Muscle layer of duodenum (tissue), 2 donors: Measurements from ENCODE around the gene RASSF4.
A peak's percentile ranks its signal among the peaks of the same experiment; 100 is the strongest.

ENCODE experiments used
- H3K27ac ChIP-seq: one replicate; pipeline ENCODE4 v1.7.0; 2013; ENCODE audit warnings: mild to moderate bottlenecking, low read length
- H3K27me3 ChIP-seq: one replicate; pipeline ENCODE4 v1.7.0; 2013; ENCODE audit warnings: low read depth, mild to moderate bottlenecking, control low read depth, low read length
- H3K36me3 ChIP-seq, 2 donors: one replicate each; pipeline ENCODE4 v1.7.0; 2013; ENCODE audit warnings: low read length in 2 of 2, control low read depth in 1 of 2, mild to moderate bottlenecking in 1 of 2; ENCODE audit not compliant: insufficient read depth in 2 of 2, control insufficient read depth in 1 of 2
- H3K4me1 ChIP-seq, 2 donors: one replicate each; pipeline ENCODE4 v1.7.0; 2013; ENCODE audit warnings: low read length in 2 of 2, mild to moderate bottlenecking in 2 of 2, control low read depth in 1 of 2, moderate library complexity in 1 of 2; ENCODE audit not compliant: insufficient read depth in 2 of 2, control insufficient read depth in 1 of 2
- H3K4me3 ChIP-seq, 2 donors: one replicate each; pipeline ENCODE4 v1.7.0; 2013; ENCODE audit warnings: low read length in 2 of 2, low read depth in 1 of 2, mild to moderate bottlenecking in 1 of 2
- H3K9me3 ChIP-seq, 2 donors: one replicate each; pipeline ENCODE4 v1.7.0; 2013; ENCODE audit warnings: low read length in 2 of 2, control low read depth in 1 of 2, mild to moderate bottlenecking in 1 of 2; ENCODE audit not compliant: control insufficient read depth in 1 of 2
- donor health status: healthy.

Gene RASSF4

DNA sequence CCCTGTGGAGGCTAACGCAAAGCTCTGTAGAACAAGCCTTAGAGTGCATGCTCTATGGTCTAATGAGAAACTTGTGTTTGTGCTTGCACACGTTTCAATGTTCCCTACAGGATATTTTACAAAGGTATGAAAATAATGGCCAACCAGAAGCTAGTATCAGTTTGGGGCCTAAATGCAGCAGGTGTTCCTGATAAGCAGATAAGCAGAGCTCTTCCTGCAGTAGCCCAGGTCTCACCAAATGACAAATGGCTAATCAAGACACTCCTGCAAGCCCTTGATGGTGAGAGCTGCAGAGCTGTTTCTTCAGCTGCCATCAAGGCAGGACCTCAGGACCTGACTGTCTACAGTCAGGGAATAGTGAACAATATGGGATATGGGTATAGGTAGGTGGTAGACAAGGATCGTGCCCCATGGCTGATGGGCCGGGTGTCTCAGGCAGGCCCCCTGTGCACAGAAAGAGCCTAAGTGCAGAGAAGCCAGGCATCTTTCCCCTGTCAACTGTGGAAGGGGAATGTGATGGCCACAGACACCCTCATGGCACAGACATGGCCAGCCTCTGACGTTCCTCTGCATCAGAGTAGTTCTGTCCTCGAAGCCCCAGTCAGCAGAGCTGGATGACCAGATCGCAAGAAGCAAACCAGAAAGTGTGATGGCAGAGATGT, 23.2 kb upstream of the RASSF4 start:
- H3K27ac ChIP-seq = peak overlapping the region; percentile 8
- no peaks in the 10 kb centered on the region for H3K27me3 ChIP-seq
- H3K36me3 ChIP-seq = no peaks in the 10 kb centered on the region
- peaks cover 4 to 21% of the 10 kb centered on the region in 2 donors for H3K4me1 ChIP-seq
- H3K9me3 ChIP-seq = no peaks in the 10 kb centered on the region
- H3K4me3 ChIP-seq = no peak overlapping the region

DNA sequence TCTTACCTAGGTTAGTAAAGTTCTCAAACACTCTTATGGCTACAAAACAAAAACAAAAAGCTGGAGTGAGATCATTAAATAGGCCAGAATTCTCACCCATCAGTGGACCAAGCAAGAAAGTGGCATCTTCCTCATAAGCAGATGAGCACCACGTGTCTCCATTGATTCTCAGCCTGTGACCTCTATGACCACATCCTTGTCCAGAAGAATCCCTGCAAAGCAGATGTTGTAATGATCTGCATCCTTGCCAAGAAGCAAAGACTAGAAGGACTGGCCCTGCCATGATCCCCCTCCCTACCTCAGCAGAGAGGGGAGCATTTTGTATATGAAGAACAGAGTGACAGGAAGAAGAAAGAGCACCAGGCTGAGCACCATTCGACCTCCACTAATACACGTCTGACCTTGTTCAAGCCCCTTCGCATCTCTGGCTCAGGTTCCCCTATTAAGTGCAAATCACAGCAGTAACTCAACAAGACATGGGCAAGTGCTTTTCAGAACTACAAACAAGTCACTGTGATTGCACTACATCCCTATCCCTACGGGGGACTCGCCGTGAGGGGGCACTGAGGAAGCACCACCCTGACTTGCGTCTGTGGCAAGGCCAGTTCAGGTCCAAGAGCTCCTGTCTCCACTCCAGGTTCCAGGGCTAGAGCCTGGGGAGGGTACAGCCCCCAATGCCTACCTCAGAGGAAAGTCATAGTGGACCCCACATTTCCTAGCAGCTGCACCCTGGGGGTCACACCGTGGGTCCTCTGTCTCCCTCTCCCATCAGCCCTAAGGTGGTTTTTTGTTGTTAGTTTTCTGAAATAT, 22.2 kb upstream of the RASSF4 start:
- no peak overlapping the region for H3K4me3 ChIP-seq
- no peaks in the 10 kb centered on the region for H3K9me3 ChIP-seq
- H3K4me1 ChIP-seq = peaks cover 4 to 20% of the 10 kb centered on the region in 2 donors
- H3K36me3 ChIP-seq = no peaks in the 10 kb centered on the region
- H3K27me3 ChIP-seq = no peaks in the 10 kb centered on the region
- H3K27ac ChIP-seq = no peak overlapping the region

DNA sequence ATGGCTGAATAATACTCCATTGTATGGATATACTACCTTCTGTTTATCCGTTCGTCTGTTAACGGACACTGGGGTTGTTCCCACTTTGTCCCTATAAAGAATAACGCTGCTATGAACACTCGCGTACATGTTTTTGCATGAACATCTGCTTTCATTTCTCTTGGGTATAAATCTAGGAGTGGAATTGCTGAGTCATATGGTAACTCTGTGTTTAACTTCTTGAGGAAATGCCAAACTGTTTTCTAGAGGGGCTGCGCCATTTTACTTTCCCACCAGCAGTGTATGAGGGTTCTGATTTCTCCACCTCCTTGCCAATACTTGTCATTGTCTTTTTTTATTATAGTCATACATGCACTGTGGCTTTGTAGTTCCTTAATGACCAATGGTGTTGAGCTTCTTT, 20.6 kb upstream of the RASSF4 start:
- Histone ChIP-seq H3K4me3 (no peak overlapping the region), H3K27me3 (no peaks in the 10 kb centered on the region), H3K36me3 (no peaks in the 10 kb centered on the region), H3K9me3 (no peaks in the 10 kb centered on the region), H3K27ac (no peak overlapping the region), H3K4me1 (peaks cover 4 to 17% of the 10 kb centered on the region in 2 donors)

DNA sequence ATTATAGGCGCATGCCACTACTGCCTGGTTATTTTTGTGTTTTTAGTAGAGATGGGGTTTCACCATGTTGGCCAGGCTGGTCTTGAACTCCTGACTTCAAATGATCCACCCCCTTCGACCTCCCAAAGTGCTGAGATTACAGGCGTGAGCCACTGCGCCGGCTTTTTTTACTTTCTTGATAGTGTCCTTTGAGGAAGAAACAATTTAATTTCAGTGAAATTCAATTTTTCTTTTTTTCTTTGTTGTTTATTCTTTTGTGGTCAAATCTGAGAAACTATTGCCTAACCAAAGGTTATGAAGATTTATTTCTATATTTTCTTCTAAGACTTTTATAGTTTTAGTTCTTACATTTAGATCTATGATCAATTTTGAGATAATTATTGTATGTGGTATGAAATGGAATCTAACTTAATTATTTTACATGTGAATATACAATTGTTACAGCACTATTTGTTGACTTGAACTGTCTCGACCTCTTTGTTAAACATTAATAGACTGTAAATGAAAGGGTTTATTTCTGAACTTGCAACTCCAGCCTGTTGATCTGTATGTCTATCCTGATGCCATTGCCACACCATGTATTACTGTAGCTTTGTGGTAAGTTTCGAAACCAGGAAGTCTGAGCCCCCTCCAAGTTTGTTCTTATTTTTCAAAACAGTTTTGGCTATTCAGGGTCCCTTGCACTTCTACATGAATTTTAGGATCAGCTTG, 19.8 kb upstream of the RASSF4 start:
- H3K4me3 ChIP-seq = no peak overlapping the region
- H3K36me3 ChIP-seq = no peaks in the 10 kb centered on the region
- no peak overlapping the region for H3K27ac ChIP-seq
- H3K9me3 ChIP-seq = peaks cover 4 to 6% of the 10 kb centered on the region in 2 donors
- peaks cover 4 to 12% of the 10 kb centered on the region in 2 donors for H3K4me1 ChIP-seq
- no peaks in the 10 kb centered on the region for H3K27me3 ChIP-seq

DNA sequence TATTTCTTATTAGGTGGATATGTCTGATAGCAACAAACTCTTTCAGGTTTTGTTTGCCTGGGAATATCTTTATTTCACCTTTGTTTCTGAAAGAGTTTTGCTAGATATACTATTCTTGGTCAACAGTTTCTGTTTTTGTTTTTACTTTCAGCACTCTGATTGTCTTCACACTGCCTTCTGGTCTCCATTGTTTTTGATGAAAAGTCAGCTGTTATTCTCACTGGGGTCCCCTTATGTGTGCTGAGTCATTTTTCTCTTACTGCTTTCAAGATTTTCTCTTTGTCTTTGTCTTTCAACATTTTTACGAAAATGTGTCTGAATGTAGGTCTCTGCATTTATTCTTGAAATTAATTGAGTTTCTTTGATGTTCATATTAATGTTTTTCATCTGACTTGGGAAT, 15.2 kb upstream of the RASSF4 start:
- Histone ChIP-seq H3K36me3 (no peaks in the 10 kb centered on the region), H3K4me3 (no peak overlapping the region), H3K9me3 (peaks cover 4 to 6% of the 10 kb centered on the region in 2 donors), H3K27me3 (no peaks in the 10 kb centered on the region), H3K27ac (no peak overlapping the region), H3K4me1 (peaks cover 0 to 2% of the 10 kb centered on the region in 2 donors)

DNA sequence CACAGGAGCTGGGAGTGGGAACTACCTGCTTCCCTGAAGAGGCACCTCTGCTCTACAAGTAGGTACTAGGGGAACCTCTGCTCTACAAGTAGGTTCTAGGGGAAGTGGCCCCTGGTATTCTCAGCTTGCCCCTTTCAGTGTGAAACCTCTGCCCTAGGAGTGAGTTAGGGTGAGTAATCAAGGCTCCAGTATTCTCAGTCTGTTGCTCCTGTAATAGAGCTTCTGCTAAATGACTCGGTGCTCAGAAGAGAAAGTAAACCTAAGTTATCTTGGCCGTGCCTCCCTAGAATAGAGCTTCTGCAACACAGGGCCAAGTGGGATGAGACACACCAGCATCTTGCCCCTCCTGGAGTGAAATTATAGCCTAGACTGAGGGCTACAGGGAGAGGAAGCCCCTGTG, 13.4 kb upstream of the RASSF4 start:
- Histone ChIP-seq H3K4me3 (no peak overlapping the region), H3K27me3 (no peaks in the 10 kb centered on the region), H3K27ac (no peak overlapping the region), H3K36me3 (no peaks in the 10 kb centered on the region), H3K4me1 (peaks cover 0 to 6% of the 10 kb centered on the region in 2 donors), H3K9me3 (peaks cover 4 to 6% of the 10 kb centered on the region in 2 donors)

DNA sequence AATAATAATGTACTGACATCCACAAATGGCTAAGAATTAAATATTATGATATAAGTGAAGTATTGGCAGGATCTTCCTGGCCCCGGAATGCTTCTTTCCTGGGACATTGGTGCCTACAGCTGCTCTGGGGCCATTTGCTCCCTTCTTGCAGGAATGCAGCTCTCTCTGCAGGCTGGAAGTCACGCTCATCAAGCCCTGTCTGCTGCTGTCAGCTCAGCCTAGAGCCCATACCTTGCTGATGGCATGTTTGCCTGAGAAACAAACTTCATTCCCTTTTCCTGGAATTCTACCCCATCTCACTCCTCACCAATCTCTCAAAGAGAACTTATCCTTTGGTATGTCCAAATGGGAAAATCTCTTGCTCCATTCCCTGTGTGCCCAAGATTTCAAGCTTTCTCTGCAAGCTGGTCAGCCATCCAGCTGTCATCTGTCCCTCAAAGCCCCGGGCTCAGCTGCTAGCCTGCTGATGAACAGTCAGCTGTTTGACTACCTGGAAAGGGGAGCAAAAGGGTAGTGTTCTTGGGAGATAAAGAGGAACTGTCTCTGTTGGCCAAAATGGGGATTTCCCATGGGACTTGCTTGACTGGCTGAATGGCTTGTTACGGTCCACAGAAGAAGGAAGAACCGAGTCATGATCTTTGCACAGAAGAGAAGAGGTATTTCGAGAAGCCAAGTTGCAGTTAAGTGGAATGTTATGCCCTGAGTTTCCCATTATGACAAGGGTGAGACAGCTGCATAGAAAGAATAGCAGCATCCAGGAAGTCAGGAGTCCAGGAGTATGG, 12.0 kb upstream of the RASSF4 start:
- Histone ChIP-seq H3K36me3 (no peaks in the 10 kb centered on the region), H3K4me3 (no peak overlapping the region), H3K27me3 (no peaks in the 10 kb centered on the region), H3K27ac (no peak overlapping the region), H3K9me3 (peaks cover 4 to 6% of the 10 kb centered on the region in 2 donors), H3K4me1 (peaks cover 0 to 6% of the 10 kb centered on the region in 2 donors)

DNA sequence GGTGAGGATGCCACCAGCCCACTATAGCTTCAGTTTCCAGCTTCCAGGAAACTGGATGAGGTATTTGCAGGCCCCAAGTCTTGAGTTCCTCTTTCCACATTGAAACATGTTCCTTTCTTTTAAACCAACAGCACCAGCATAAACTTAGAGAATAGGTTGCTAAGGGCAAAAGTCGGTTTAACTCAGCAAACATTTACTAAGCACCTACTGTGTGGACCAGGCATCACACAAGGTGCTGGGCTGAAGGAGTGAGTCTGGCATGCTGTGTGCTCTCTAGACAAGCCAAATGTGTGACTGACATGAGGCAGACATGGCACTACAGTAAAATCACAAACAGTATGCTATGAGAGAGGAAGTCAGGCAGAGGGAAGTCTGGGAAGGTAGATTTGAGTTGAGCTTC, 11.0 kb upstream of the RASSF4 start:
- Histone ChIP-seq H3K4me1 (peaks cover 0 to 6% of the 10 kb centered on the region in 2 donors), H3K9me3 (peaks cover 4 to 6% of the 10 kb centered on the region in 2 donors), H3K27me3 (no peaks in the 10 kb centered on the region), H3K36me3 (no peaks in the 10 kb centered on the region), H3K4me3 (no peak overlapping the region), H3K27ac (no peak overlapping the region)

DNA sequence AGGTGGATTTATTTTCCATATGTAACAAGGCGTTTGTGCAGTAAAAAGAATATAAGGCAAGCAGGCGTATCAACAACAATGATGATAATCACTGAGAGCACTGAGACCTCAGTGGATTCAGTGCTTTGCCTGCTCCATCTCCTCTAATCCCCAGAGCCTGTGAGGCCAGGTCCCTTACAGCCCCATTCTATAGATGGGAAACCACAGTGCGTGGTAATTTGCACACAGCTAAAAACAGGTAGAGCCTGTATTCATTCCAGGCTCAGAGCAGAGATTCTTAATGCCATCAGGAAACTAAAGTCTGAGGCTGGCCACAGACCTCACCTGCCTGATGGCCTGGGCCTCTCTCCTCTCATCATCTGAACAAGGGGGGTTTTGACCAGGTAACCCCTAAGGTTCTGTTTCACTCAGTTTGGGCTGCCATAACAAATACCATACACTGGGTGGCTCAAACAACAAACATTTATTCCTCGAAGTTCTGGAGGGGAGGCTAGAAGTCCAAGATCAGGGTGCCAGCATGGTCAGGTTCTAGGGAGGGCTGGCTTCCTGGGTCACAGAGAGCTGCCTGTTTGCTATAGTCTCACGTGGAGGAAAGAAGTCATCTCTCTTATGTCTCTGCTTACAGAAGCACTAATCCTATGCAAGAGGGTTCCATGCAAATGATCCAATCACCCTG, 10.3 kb upstream of the RASSF4 start:
- no peak overlapping the region for H3K4me3 ChIP-seq
- peaks cover 2 to 4% of the 10 kb centered on the region in 2 donors for H3K9me3 ChIP-seq
- peaks cover 0 to 6% of the 10 kb centered on the region in 2 donors for H3K4me1 ChIP-seq
- no peaks in the 10 kb centered on the region for H3K27me3 ChIP-seq
- no peak overlapping the region for H3K27ac ChIP-seq
- no peaks in the 10 kb centered on the region for H3K36me3 ChIP-seq

DNA sequence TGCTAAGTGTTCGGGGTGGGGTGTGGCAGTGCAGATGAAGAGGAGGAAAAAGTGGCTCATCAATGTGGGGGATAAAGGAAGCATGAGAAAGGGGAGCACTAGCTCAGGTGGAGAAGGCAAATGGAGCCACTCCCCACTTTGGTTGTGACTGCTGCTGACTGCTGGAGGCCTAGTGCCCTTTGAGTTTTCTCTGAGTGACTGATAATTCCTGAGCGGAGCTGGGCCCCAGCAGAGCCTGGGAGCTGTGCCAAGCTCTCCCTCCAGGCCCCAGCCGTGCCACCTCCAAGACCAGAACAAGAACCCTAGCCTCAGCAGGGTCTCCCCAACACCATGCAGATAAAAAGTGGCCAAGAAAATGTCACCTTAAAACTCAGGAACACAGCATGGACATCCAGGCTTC, 9.7 kb upstream of the RASSF4 start:
- Histone ChIP-seq H3K27ac (no peak overlapping the region), H3K36me3 (no peaks in the 10 kb centered on the region), H3K27me3 (no peaks in the 10 kb centered on the region), H3K4me1 (peaks cover 0 to 6% of the 10 kb centered on the region in 2 donors), H3K9me3 (no peaks in the 10 kb centered on the region), H3K4me3 (no peak overlapping the region)
